Mesenchymal stem cell (in vitro differentiated cells and primary cell): ENCODE results near the gene MAN1A1.
A peak's percentile ranks its signal among the peaks of the same experiment; 100 is the strongest.

Experiments used
- DNase-seq: peaks from one replicate; pipeline ENCODE4 v3.0.0-alpha.2; 2013
- H2AFZ ChIP-seq: one replicate; pipeline ENCODE4 v1.6.1; 2013; ENCODE audit warnings: low read depth, mild to moderate bottlenecking, control low read depth, inconsistent platforms, low read length, moderate library complexity
- H2AK5ac ChIP-seq: 2 replicates; pipeline ENCODE4 v1.6.1; 2013; ENCODE audit warnings: low read length, moderate library complexity, mild to moderate bottlenecking, inconsistent platforms; ENCODE audit not compliant: severe bottlenecking
- H2BK120ac ChIP-seq: one replicate; pipeline ENCODE4 v1.6.1; 2013; ENCODE audit warnings: low read depth, mild to moderate bottlenecking, inconsistent platforms, low read length, moderate library complexity
- H2BK12ac ChIP-seq, 2 experiments: one replicate each; pipeline ENCODE4 v1.6.1; 2013; ENCODE audit warnings: inconsistent platforms in 2 of 2, low read length in 2 of 2, mild to moderate bottlenecking in 2 of 2, moderate library complexity in 2 of 2, control low read depth in 1 of 2
- H2BK15ac ChIP-seq: one replicate; pipeline ENCODE4 v1.6.1; 2013; ENCODE audit warnings: mild to moderate bottlenecking, low read depth, inconsistent platforms; ENCODE audit not compliant: poor library complexity, severe bottlenecking
- H2BK5ac ChIP-seq: 2 replicates; pipeline ENCODE4 v1.6.1; 2013; ENCODE audit warnings: low read depth, mild to moderate bottlenecking, low read length, control low read depth, inconsistent platforms; ENCODE audit not compliant: poor library complexity, severe bottlenecking
- H3K14ac ChIP-seq, 2 experiments: one replicate each; pipeline ENCODE4 v1.6.1; 2013; ENCODE audit warnings: inconsistent platforms in 2 of 2, low read length in 2 of 2, control low read depth in 1 of 2, mild to moderate bottlenecking in 1 of 2, moderate library complexity in 1 of 2
- H3K18ac ChIP-seq, 2 experiments: one replicate each; pipeline ENCODE4 v1.6.1; 2013; ENCODE audit warnings: inconsistent platforms in 2 of 2, low read length in 2 of 2, control low read depth in 1 of 2, low read depth in 1 of 2, mild to moderate bottlenecking in 1 of 2
- H3K23ac ChIP-seq, 2 experiments: one replicate each; pipeline ENCODE4 v1.6.1; 2013; ENCODE audit warnings: inconsistent platforms in 2 of 2, low read length in 2 of 2, mild to moderate bottlenecking in 2 of 2, moderate library complexity in 2 of 2, control low read depth in 1 of 2
- H3K27ac ChIP-seq: 2 replicates; pipeline ENCODE4 v1.5.1; 2013; ENCODE audit warnings: mild to moderate bottlenecking, moderate library complexity, low read length, control low read depth, inconsistent platforms; ENCODE audit not compliant: poor library complexity, severe bottlenecking
- H3K27me3 ChIP-seq, 2 experiments: 2 replicates each; pipeline versions ENCODE4 v1.6.1 to v1.7.0; 2013; ENCODE audit warnings: low read length in 2 of 2, mild to moderate bottlenecking in 2 of 2, moderate library complexity in 2 of 2, control low read depth in 1 of 2, inconsistent platforms in 1 of 2; ENCODE audit not compliant: control insufficient read depth in 1 of 2, insufficient read depth in 1 of 2
- H3K36me3 ChIP-seq, 2 experiments: 2 replicates each; pipeline versions ENCODE4 v1.6.1 to v1.7.0; 2013; ENCODE audit warnings: low read length in 2 of 2, control low read depth in 1 of 2, inconsistent platforms in 1 of 2, low read depth in 1 of 2, mild to moderate bottlenecking in 1 of 2; ENCODE audit not compliant: insufficient read depth in 2 of 2, control insufficient read depth in 1 of 2
- H3K4ac ChIP-seq, 2 experiments: one replicate each; pipeline ENCODE4 v1.6.1; 2013; ENCODE audit warnings: inconsistent platforms in 2 of 2, low read length in 2 of 2, mild to moderate bottlenecking in 2 of 2, moderate library complexity in 2 of 2, control low read depth in 1 of 2, low read depth in 1 of 2
- H3K4me1 ChIP-seq: 2 replicates; pipeline ENCODE4 v1.6.1; 2013; ENCODE audit warnings: low read depth, low read length, control low read depth; ENCODE audit not compliant: control insufficient read depth, insufficient read depth
- H3K4me2 ChIP-seq: 2 replicates; pipeline ENCODE4 v1.6.1; 2013; ENCODE audit warnings: low read length, mild to moderate bottlenecking, inconsistent platforms; ENCODE audit not compliant: poor library complexity, severe bottlenecking
- H3K4me3 ChIP-seq, 2 experiments: 2 replicates each; pipeline versions ENCODE4 v1.5.1 to v1.7.0; 2013; ENCODE audit warnings: low read length in 2 of 2, mild to moderate bottlenecking in 2 of 2, control low read depth in 1 of 2, low read depth in 1 of 2; ENCODE audit not compliant: insufficient read depth in 1 of 2
- H3K79me1 ChIP-seq: replicated peaks from 2 replicates; pipeline ENCODE4 v1.6.1; 2013; ENCODE audit warnings: mild to moderate bottlenecking, control low read depth, low read length, inconsistent platforms; ENCODE audit not compliant: poor library complexity, severe bottlenecking
- H3K9ac ChIP-seq: 2 replicates; pipeline ENCODE4 v1.7.0; 2013; ENCODE audit warnings: mild to moderate bottlenecking, low read length, moderate library complexity
- H3K9me3 ChIP-seq: 2 replicates; pipeline ENCODE4 v1.7.0; 2013; ENCODE audit warnings: mild to moderate bottlenecking, low read length; ENCODE audit not compliant: control insufficient read depth
- H4K8ac ChIP-seq: one replicate; pipeline ENCODE4 v1.6.1; 2013; ENCODE audit warnings: inconsistent platforms, mild to moderate bottlenecking, low read length, moderate library complexity
- H4K91ac ChIP-seq: one replicate; pipeline ENCODE4 v1.6.1; 2013; ENCODE audit warnings: mild to moderate bottlenecking, low read length, inconsistent platforms
- WGBS: methylation state at CpG from one replicate; pipeline ENCODE4 v1.1.7; 2013; ENCODE audit warnings: mixed read lengths; 5-methylcytosine and 5-hydroxymethylcytosine counted together

MAN1A1 gene

GRCh38 chr6:119327810-119328209 is 21.8 kb downstream of the MAN1A1 start:
- Histone ChIP-seq H3K14ac (no peak overlapping the region), H2BK15ac (no peak overlapping the region), H3K79me1 (peaks cover 18% of the 10 kb centered on the region), H3K18ac (no peak overlapping the region), H3K36me3 (peaks cover 3 to 62% of the 10 kb centered on the region in 2 experiments), H2BK12ac (no peak overlapping the region), H3K4me1 (no peaks in the 10 kb centered on the region), H3K4ac (no peak overlapping the region), H3K9ac (no peak overlapping the region), H2AK5ac (no peak overlapping the region), H3K23ac (no peak overlapping the region), H4K8ac (no peak overlapping the region), H4K91ac (no peak overlapping the region), H3K27ac (no peak overlapping the region), H3K4me3 (no peak overlapping the region), H3K9me3 (no peaks in the 10 kb centered on the region), H2BK120ac (no peak overlapping the region), H2BK5ac (no peak overlapping the region), H3K4me2 (no peak overlapping the region), H2AFZ (no peak overlapping the region), H3K27me3 (no peaks in the 10 kb centered on the region)
- DNase-seq = no peak
- 98% methylated on average over 2 of the region's 2 CpGs for WGBS

DNA sequence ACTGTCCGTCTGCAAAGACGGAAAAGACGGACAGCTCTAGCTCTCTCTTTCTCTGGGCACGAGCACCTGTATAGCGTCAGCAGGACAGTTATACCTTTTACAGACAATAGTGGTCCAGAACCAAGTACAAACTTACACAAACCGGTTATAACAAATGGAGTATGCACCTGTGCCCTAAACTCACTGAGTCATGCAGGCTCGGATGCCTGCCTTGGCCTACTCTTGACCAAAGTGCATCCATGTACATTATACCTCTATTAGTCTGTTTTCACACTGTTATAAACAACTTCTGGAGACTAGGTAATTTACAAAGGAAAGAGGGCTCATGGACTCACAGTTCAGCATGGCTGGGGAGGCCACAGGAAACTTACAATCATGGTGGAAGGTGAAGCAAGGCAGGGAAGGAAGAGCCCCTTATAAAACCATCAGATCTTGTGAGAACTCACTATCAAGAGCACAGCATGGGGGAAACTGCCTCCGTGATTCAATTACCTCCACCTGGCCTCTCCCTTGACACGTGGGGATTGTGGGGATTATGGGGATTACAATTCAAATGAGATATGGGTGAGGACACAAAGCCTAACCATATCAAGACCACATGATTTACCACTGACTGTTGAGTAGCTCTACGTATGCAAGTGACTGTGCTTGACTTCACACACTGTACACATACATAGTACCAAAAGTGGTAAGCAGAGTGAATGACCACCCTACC is 23.1 kb downstream of the MAN1A1 start:
- no peak overlapping the region for H4K91ac ChIP-seq
- H3K9ac ChIP-seq = no peak overlapping the region
- 96% methylated on average over 7 of the region's 10 CpGs for WGBS
- H3K14ac ChIP-seq = no peak overlapping the region
- H2BK5ac ChIP-seq = no peak overlapping the region
- peaks cover 1% of the 10 kb centered on the region for H3K4me1 ChIP-seq
- H4K8ac ChIP-seq = no peak overlapping the region
- no peak overlapping the region for H3K4me3 ChIP-seq
- H3K27me3 ChIP-seq = no peaks in the 10 kb centered on the region
- no peak overlapping the region for H2BK12ac ChIP-seq
- H2AK5ac ChIP-seq = no peak overlapping the region
- no peak overlapping the region for H3K18ac ChIP-seq
- H2BK120ac ChIP-seq = no peak overlapping the region
- no peak overlapping the region for H3K4ac ChIP-seq
- H3K79me1 ChIP-seq = peaks cover 23% of the 10 kb centered on the region
- no peaks in the 10 kb centered on the region for H3K9me3 ChIP-seq
- H3K27ac ChIP-seq = no peak overlapping the region
- H2BK15ac ChIP-seq = no peak overlapping the region
- no peak overlapping the region for H2AFZ ChIP-seq
- no peak overlapping the region for H3K4me2 ChIP-seq
- H3K23ac ChIP-seq = no peak overlapping the region
- peaks cover 3 to 64% of the 10 kb centered on the region in 2 experiments for H3K36me3 ChIP-seq
- DNase-seq = no peak

DNA sequence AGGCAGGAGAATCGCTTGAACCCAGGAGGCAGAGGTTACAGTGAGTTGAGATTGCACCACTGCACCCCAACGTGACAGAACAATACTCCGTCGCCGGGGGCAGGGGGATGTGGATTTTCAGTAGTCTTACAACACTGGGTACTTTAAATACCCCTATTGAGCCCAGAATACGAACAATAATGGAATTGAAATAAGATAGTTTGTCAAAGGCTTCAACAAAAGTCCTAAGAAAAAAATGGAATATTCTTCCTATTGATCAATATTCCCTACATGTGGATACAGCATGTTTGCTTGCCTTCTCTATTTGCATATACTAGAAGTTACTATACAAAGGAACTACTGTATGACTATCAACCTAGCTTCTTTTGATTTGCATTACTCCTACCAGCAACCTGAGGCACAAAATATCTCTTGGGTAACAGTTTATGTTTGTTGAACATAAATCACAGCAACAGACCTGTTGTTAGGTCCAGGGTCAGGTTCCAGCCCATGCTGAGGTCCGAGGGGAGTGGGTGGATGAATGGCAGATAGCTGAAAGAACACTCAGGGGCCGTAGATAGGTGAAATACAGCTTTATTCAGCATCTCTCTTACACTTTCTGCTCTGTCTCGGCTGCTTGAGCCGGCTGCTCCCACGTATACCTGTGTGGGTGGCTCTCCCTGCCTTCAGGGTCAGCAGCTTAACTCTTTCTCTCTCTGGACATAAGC is 23.8 kb downstream of the MAN1A1 start:
- WGBS = 92% methylated on average over 9 of the region's 11 CpGs
- H3K79me1 ChIP-seq = peaks cover 23% of the 10 kb centered on the region

GRCh38 chr6:119324718-119325117 is 24.8 kb downstream of the MAN1A1 start:
- Histone ChIP-seq H2BK12ac (no peak overlapping the region), H2AFZ (no peak overlapping the region), H3K4me1 (peaks cover 1% of the 10 kb centered on the region), H3K4me3 (no peak overlapping the region), H4K8ac (no peak overlapping the region), H3K23ac (no peak overlapping the region), H2BK5ac (no peak overlapping the region), H3K14ac (no peak overlapping the region), H2BK15ac (no peak overlapping the region), H3K9ac (no peak overlapping the region), H2AK5ac (no peak overlapping the region), H3K79me1 (peaks cover 23% of the 10 kb centered on the region), H3K27ac (no peak overlapping the region), H3K4me2 (no peak overlapping the region), H2BK120ac (no peak overlapping the region), H4K91ac (no peak overlapping the region), H3K9me3 (no peaks in the 10 kb centered on the region), H3K4ac (no peak overlapping the region), H3K27me3 (no peaks in the 10 kb centered on the region), H3K36me3 (peaks cover 3 to 51% of the 10 kb centered on the region in 2 experiments), H3K18ac (no peak overlapping the region)
- 96% methylated on average over 2 of the region's 2 CpGs for WGBS
- no peak for DNase-seq

More for the DNA sequence above, 23.8 kb downstream of the MAN1A1 start:
- Histone ChIP-seq H3K27me3 (no peaks in the 10 kb centered on the region), H3K27ac (no peak overlapping the region), H3K18ac (no peak overlapping the region), H4K8ac (peak overlapping the region; percentile 28), H3K4ac (no peak overlapping the region), H2AFZ (no peak overlapping the region), H2BK5ac (no peak overlapping the region), H3K4me2 (no peak overlapping the region), H3K9ac (no peak overlapping the region), H2BK15ac (no peak overlapping the region), H3K14ac (no peak overlapping the region), H2BK12ac (no peak overlapping the region), H3K4me1 (peaks cover 1% of the 10 kb centered on the region), H2BK120ac (no peak overlapping the region), H3K9me3 (no peaks in the 10 kb centered on the region), H3K23ac (no peak overlapping the region), H2AK5ac (no peak overlapping the region), H3K4me3 (no peak overlapping the region), H4K91ac (no peak overlapping the region), H3K36me3 (peaks cover 3 to 58% of the 10 kb centered on the region in 2 experiments)
- no peak for DNase-seq
